ENCODE measurements around the gene RUNX2.
"Not testable (repeated sequence)": the region's sequence is repeated elsewhere in the genome, so short reads cannot be mapped to it uniquely, and the experiment has no call there.

RUNX2 gene

GRCh38 chr6:45647341-45648261 is 319.5 kb downstream of the RUNX2 start:
- DNase-seq (ENCODE audit: low read depth, low spot score) = no peak

- no peak for DNase-seq (ENCODE audit: low read depth, low spot score)
These were observed 320.1 kb downstream of the RUNX2 start for GRCh38 chr6:45648262-45648620.

GRCh38 chr6:45650524-45651135 is 322.5 kb downstream of the RUNX2 start:
- peak; percentile 34 for DNase-seq (ENCODE audit: low read depth, low spot score)

- DNase-seq (ENCODE audit: low read depth, low spot score) = no peak
These were observed 323.2 kb downstream of the RUNX2 start for GRCh38 chr6:45651301-45651700.

- no peak for DNase-seq (ENCODE audit: low read depth, low spot score)
These were observed 324.3 kb downstream of the RUNX2 start for GRCh38 chr6:45652416-45652815.

GRCh38 chr6:45653117-45653883 is 325.2 kb downstream of the RUNX2 start:
- DNase-seq (ENCODE audit: low read depth, low spot score) = no peak

GRCh38 chr6:45654673-45655072 is 326.5 kb downstream of the RUNX2 start:
- DNase-seq (ENCODE audit: low read depth, low spot score) = no peak

GRCh38 chr6:45655745-45656476 is 327.8 kb downstream of the RUNX2 start:
- peak; percentile 92 for DNase-seq (ENCODE audit: low read depth, low spot score)

- no peak for DNase-seq (ENCODE audit: low read depth, low spot score)
These were observed 329.1 kb downstream of the RUNX2 start for GRCh38 chr6:45657226-45657625.

- DNase-seq (ENCODE audit: low read depth, low spot score) = no peak
These were observed 330.3 kb downstream of the RUNX2 start for GRCh38 chr6:45658400-45658799.

- no peak for DNase-seq (ENCODE audit: low read depth, low spot score)
These were observed 330.8 kb downstream of the RUNX2 start for GRCh38 chr6:45658958-45659357.

GRCh38 chr6:45661661-45662060 is 333.5 kb downstream of the RUNX2 start:
- peak; percentile 78 for DNase-seq (ENCODE audit: low read depth, low spot score)

GRCh38 chr6:45663251-45664221 is 335.4 kb downstream of the RUNX2 start:
- DNase-seq (ENCODE audit: low read depth, low spot score) = no peak

GRCh38 chr6:45664707-45665106 is 336.6 kb downstream of the RUNX2 start:
- DNase-seq (ENCODE audit: low read depth, low spot score) = no peak

- DNase-seq (ENCODE audit: low read depth, low spot score) = no peak
These were observed 337.7 kb downstream of the RUNX2 start for GRCh38 chr6:45665859-45666258.

GRCh38 chr6:45666846-45667245 is 338.7 kb downstream of the RUNX2 start:
- no peak for DNase-seq (ENCODE audit: low read depth, low spot score)

GRCh38 chr6:45667300-45667699 is 339.2 kb downstream of the RUNX2 start:
- DNase-seq (ENCODE audit: low read depth, low spot score) = no peak

- no peak for DNase-seq (ENCODE audit: low read depth, low spot score)
These were observed 339.6 kb downstream of the RUNX2 start for GRCh38 chr6:45667766-45668165.

GRCh38 chr6:45668705-45669104 is 340.6 kb downstream of the RUNX2 start:
- no peak for DNase-seq (ENCODE audit: low read depth, low spot score)

- not testable (repeated sequence) for DNase-seq (ENCODE audit: low read depth, low spot score)
These were observed 345.0 kb downstream of the RUNX2 start for GRCh38 chr6:45673167-45673566.

Measured in brain pericyte (primary cell).